Lower leg skin (tissue), 3 donors: Measurements from ENCODE around the gene LRRC43.

Experiments
- POLR2A ChIP-seq, 2 donors: fragments of 450-650 bp; IDR thresholded peaks; one replicate each; pipeline ENCODE4 v1.6.1; 2016 to 2017; ENCODE audit warnings: antibody characterized with exemption in 2 of 2, mild to moderate bottlenecking in 1 of 2, moderate library complexity in 1 of 2
- TF ChIP-seq, protein P1 (sequence below), 3 donors: fragments of 450-650 bp; IDR thresholded peaks; one replicate each; pipeline ENCODE4 v1.5.1; 2016; ENCODE audit warnings: antibody characterized with exemption in 3 of 3, mild to moderate bottlenecking in 3 of 3, moderate library complexity in 2 of 3

DNA sequence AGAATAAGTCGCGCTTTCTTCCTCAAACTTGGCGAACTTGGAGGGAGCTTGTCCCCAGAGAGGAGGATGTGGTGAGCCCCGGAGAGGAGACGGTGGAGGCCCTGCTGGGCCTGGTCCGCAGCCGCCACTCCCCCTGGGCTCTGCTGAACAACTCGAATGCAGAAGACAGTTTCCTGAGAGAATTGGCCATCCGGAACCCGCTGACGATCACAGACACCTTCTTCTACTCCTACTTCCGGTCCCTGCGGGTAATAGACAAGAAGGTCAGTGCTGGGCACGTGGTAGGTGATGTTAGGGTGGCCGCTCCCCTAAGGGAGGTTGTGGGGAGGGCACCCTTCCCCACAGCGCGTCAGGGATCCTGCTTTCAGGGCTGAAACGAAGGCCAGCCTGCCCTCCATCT, 1.6 kb downstream of the LRRC43 start:
- TF ChIP-seq, protein P1, sequence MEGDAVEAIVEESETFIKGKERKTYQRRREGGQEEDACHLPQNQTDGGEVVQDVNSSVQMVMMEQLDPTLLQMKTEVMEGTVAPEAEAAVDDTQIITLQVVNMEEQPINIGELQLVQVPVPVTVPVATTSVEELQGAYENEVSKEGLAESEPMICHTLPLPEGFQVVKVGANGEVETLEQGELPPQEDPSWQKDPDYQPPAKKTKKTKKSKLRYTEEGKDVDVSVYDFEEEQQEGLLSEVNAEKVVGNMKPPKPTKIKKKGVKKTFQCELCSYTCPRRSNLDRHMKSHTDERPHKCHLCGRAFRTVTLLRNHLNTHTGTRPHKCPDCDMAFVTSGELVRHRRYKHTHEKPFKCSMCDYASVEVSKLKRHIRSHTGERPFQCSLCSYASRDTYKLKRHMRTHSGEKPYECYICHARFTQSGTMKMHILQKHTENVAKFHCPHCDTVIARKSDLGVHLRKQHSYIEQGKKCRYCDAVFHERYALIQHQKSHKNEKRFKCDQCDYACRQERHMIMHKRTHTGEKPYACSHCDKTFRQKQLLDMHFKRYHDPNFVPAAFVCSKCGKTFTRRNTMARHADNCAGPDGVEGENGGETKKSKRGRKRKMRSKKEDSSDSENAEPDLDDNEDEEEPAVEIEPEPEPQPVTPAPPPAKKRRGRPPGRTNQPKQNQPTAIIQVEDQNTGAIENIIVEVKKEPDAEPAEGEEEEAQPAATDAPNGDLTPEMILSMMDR (IDR thresholded peaks at IDR 0.05): no peak
- TF ChIP-seq POLR2A (IDR thresholded peaks at IDR 0.05): no peak
